OCI-LY7 (cell line): Measurements from ENCODE around the gene SH3RF3. TPM values are rescaled to one million over a fixed set of nuclear protein-coding genes. Genes with fewer than 3 reads are reported as not detected.

Experiments
- BruUV-seq: library from RNA; stranded (reverse); fragments of 400-500 nt; replicated peaks from 2 replicates; lab custom pipeline; 2021; lab: Mats Ljungman, UMichigan
- CTCF ChIA-PET: fragments of 300-600 bp; sonication (Branson Sonifier 250); formaldehyde crosslinking; loops from one replicate; lab custom pipeline; 2022; ENCODE audit warnings: antibody characterized with exemption; ENCODE audit not compliant: unreplicated experiment; lab: Charles Lee
- POLR2A ChIA-PET: fragments of 300-600 bp; sonication (Branson Sonifier 250); formaldehyde crosslinking; loops from one replicate; lab custom pipeline; 2022; ENCODE audit warnings: antibody characterized with exemption; lab: Charles Lee
- DNase-seq: peaks from one replicate; pipeline ENCODE4 v3.0.0-alpha.2; 2015; ENCODE audit warnings: low spot score
- H2AFZ ChIP-seq: fragments of 200-600 bp; sonication (generic), shearing (Covaris generic); 2 replicates; pipeline ENCODE4 v1.6.1; 2014; ENCODE audit warnings: mild to moderate bottlenecking, antibody characterized with exemption, low read length, moderate library complexity
- H3K27ac ChIP-seq: fragments of 200-600 bp; sonication (generic); 2 replicates; pipeline ENCODE4 v1.5.1; 2014; ENCODE audit warnings: mixed run types, low read depth, mild to moderate bottlenecking, moderate library complexity, low read length, inconsistent platforms; ENCODE audit not compliant: poor library complexity, severe bottlenecking
- H3K36me3 ChIP-seq: fragments of 200-600 bp; sonication (generic); 2 replicates; pipeline ENCODE4 v1.6.1; 2014; ENCODE audit warnings: mild to moderate bottlenecking, antibody characterized with exemption, low read length, moderate library complexity, mixed read lengths; ENCODE audit not compliant: insufficient read depth
- H3K4me1 ChIP-seq: fragments of 200-600 bp; sonication (generic); 2 replicates; pipeline ENCODE4 v1.5.1; 2014; ENCODE audit warnings: mild to moderate bottlenecking, low read length; ENCODE audit not compliant: insufficient read depth, poor library complexity, severe bottlenecking
- H3K4me2 ChIP-seq: fragments of 200-600 bp; sonication (generic); 2 replicates; pipeline ENCODE4 v1.6.1; 2014; ENCODE audit warnings: mild to moderate bottlenecking, low read length
- H3K4me3 ChIP-seq: fragments of 200-600 bp; sonication (generic); 2 replicates; pipeline ENCODE4 v1.5.1; 2014; ENCODE audit warnings: mild to moderate bottlenecking, low read depth, low read length; ENCODE audit not compliant: poor library complexity, severe bottlenecking
- H3K79me2 ChIP-seq: fragments of 200-600 bp; sonication (generic); 2 replicates; pipeline ENCODE4 v1.6.1; 2016; ENCODE audit warnings: low read depth, mild to moderate bottlenecking, low read length, moderate library complexity, mixed read lengths; ENCODE audit not compliant: insufficient read depth
- H3K9me2 ChIP-seq: fragments of 200-600 bp; sonication (generic); 2 replicates; pipeline ENCODE4 v1.6.1; 2016; ENCODE audit warnings: mild to moderate bottlenecking, low read length, mixed read lengths; ENCODE audit not compliant: insufficient read depth
- H3K9me3 ChIP-seq: fragments of 200-600 bp; sonication (generic); 2 replicates; pipeline ENCODE4 v1.6.1; 2014; ENCODE audit warnings: mild to moderate bottlenecking, mixed run types, low read length, mixed read lengths
- H4K20me1 ChIP-seq: fragments of 200-600 bp; sonication (generic); 2 replicates; pipeline ENCODE4 v1.6.1; 2014; ENCODE audit warnings: mild to moderate bottlenecking, antibody characterized with exemption, low read length, moderate library complexity, mixed read lengths; ENCODE audit not compliant: insufficient read depth
- CTCF ChIP-seq: fragments of 200-600 bp; sonication (generic); conservative IDR thresholded peaks from 2 replicates; pipeline ENCODE4 v1.5.1; 2014; ENCODE audit warnings: mild to moderate bottlenecking, antibody characterized with exemption, low read length, moderate library complexity, mixed read lengths
- EZH2phosphoT487 ChIP-seq: fragments of 200-600 bp; sonication (generic); IDR thresholded peaks from 2 replicates; pipeline ENCODE4 v1.6.1; 2018; ENCODE audit warnings: low read depth, borderline replicate concordance, mild to moderate bottlenecking, mixed run types, antibody characterized with exemption, low read length, moderate library complexity, mixed read lengths
- intact Hi-C: fragments of 100-400 bp; cut with micrococcal nuclease; formaldehyde crosslinking; loops from one replicate; pipeline ENCODE4 v1.10.0; 2022; ENCODE audit not compliant: unreplicated experiment
- total RNA-seq, 2 experiments: library from RNA; depleted of rRNA in 1 of 2; stranded (reverse); fragments of >200 nt in 1 of 2; shearing (Covaris generic) in 1 of 2; gene quantifications; 2 replicates each; pipeline ENCODE4 v1.2.3, GENCODE V29; 2014 to 2022

Gene SH3RF3
- total RNA-seq, 2 experiments from 2014 or later, result not detected

- Histone ChIP-seq H3K27ac (no peak overlapping the region), H3K79me2 (no peaks in the 10 kb centered on the region), H3K9me3 (no peaks in the 10 kb centered on the region), H3K36me3 (no peaks in the 10 kb centered on the region), H3K4me1 (no peaks in the 10 kb centered on the region), H3K4me3 (no peak overlapping the region), H2AFZ (no peak overlapping the region), H3K4me2 (no peak overlapping the region), H4K20me1 (no peaks in the 10 kb centered on the region), H3K9me2 (no peaks in the 10 kb centered on the region)
- intact Hi-C loops, result no loop called here
- ChIA-PET POLR2A (interaction anchor here (0.8 kb wide), 1 partner anchor 19 kb away, joined by 3 read pairs; no protein-coding TSS in a partner anchor), CTCF (no interaction called here)
- BruUV-seq, result no TSS peak
- no peak for TF ChIP-seq CTCF
- TF ChIP-seq EZH2phosphoT487, result no peak
- no peak for DNase-seq
These were observed 212.6 kb downstream of the SH3RF3 start for GRCh38 chr2:109341355-109342255.

- Histone ChIP-seq H3K9me2 (no peaks in the 10 kb centered on the region), H3K4me2 (no peak overlapping the region), H3K4me1 (no peaks in the 10 kb centered on the region), H4K20me1 (no peaks in the 10 kb centered on the region), H3K79me2 (no peaks in the 10 kb centered on the region), H3K27ac (no peak overlapping the region), H3K9me3 (no peaks in the 10 kb centered on the region), H3K4me3 (no peak overlapping the region), H3K36me3 (no peaks in the 10 kb centered on the region), H2AFZ (no peak overlapping the region)
- ChIA-PET CTCF (no interaction called here), POLR2A (no interaction called here)
- intact Hi-C loops, result no loop called here
- TF ChIP-seq EZH2phosphoT487, result no peak
- no peak for TF ChIP-seq CTCF
- no peak for DNase-seq
- no TSS peak for BruUV-seq
These were observed 213.3 kb downstream of the SH3RF3 start for GRCh38 chr2:109342256-109342850.

GRCh38 chr2:109342930-109343329 lies 213.9 kb downstream of the SH3RF3 start:
- no peaks in the 10 kb centered on the region for H3K79me2 ChIP-seq
- no peaks in the 10 kb centered on the region for H3K9me2 ChIP-seq
- H3K27ac ChIP-seq, result no peak overlapping the region
- POLR2A ChIA-PET, result no interaction called here
- H2AFZ ChIP-seq, result no peak overlapping the region
- intact Hi-C loops, result no loop called here
- TF ChIP-seq CTCF (no peak), EZH2phosphoT487 (no peak)
- H3K4me1 ChIP-seq, result no peaks in the 10 kb centered on the region
- no peaks in the 10 kb centered on the region for H3K9me3 ChIP-seq
- CTCF ChIA-PET, result no interaction called here
- no peak overlapping the region for H3K4me3 ChIP-seq
- no peak overlapping the region for H3K4me2 ChIP-seq
- DNase-seq, result no peak
- H3K36me3 ChIP-seq, result no peaks in the 10 kb centered on the region
- no peaks in the 10 kb centered on the region for H4K20me1 ChIP-seq
- BruUV-seq, result no TSS peak
